GM12892 (cell line): ENCODE results near the gene SLC9A9.

Source experiments
- POLR2A ChIP-seq: IDR thresholded peaks from 2 replicates; pipeline ENCODE4 v1.6.1; 2011; ENCODE audit warnings: low read depth, low read length, control low read depth
- POLR2AphosphoS5 ChIP-seq: IDR thresholded peaks from 2 replicates; pipeline ENCODE4 v1.6.1; 2011; ENCODE audit warnings: low read depth, low read length, control low read depth
- TAF1 ChIP-seq: IDR thresholded peaks from 2 replicates; pipeline ENCODE4 v1.6.1; 2011; ENCODE audit warnings: low read depth, mild to moderate bottlenecking, control low read depth, low read length, borderline replicate concordance

DNA sequence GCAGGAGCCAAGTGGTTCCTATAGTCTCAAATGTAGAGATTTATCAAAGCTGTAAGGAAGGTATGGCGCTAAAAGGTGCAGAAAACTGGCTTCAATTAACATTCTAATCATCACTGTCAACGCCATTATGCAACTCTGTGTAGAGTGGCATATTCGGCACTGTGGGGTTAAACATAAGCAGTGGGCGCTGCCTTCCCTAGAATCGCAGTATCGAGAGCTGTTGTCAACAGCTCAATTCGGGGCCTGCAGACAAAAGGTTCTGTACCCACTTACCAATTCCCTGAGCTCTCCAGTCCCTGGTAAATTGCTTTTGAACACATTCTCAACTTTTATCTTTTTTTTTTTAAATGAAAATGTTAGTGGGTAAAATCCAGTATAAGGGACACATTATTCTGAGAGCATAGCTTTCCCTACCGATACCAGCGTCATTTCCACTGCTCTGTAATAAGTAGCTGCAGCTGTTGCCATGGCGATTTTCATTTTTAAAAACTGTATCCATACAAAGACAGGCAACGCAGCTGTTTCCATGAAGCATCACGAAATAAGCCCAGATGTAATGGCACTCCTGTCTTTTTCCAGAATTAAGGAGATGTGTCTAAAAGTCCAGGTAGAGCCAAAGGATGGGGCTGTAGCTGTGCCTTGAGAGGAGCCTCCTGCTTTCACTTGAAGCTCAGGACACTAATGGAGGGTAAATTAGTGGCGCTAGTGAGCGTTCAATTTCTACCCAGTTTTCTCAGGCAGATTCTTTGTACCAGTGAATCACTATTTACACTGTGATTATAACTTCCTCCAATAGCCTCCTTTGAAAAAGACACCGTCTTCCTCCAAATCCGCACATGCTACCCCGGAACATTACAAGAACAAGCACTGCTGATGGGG lies 250.3 kb downstream of the SLC9A9 start:
- no peak for TF ChIP-seq POLR2AphosphoS5
- no peak for TF ChIP-seq POLR2A
- no peak for TF ChIP-seq TAF1
